GM19463 (cell line): ENCODE measurements around the gene SEL1L.
"Not testable (repeated sequence)": the region's sequence is repeated elsewhere in the genome, so short reads cannot be mapped to it uniquely, and the experiment has no call there.

ENCODE experiments used
- ATAC-seq: cut with Tn5 transposase; IDR thresholded peaks from one replicate; pipeline ENCODE4 v1.9.1; 2021; ENCODE audit warnings: mild to moderate bottlenecking, moderate library complexity; ENCODE audit not compliant: unreplicated experiment

The SEL1L gene

DNA sequence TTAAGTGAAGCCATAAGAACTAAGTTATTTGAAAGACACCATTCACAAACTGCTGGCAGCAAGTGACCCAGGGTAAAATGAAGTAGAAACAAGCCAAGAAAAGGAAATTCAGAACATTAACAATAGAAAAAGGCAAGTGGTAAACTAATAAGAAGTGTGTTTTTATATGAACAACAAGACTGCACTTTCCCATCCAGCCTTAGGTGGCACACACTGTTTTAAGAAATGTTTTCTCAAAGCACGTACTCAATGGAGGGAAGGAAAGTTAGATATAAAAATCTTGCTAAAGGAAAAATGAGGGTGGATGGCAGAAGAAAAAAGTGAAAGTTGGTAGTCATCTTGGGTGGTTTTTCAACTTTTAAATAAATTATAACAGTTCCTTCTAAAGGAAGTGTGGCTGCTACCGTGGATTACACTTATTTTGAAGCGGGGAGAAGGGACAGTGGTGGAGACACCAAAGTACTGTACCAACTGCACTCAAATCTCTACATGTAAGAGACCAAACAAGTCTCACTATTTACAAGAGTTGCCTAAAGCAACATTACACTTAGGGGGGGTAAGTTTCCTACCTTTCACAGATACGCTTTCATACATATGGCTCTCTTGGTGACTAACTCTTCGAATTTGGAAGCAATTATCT is 58.8 kb downstream of the SEL1L start:
- no peak for ATAC-seq

GRCh38 chr14:81474148-81474492 is 59.5 kb downstream of the SEL1L start:
- peak; percentile 43 for ATAC-seq

GRCh38 chr14:81473456-81474147 is 60.1 kb downstream of the SEL1L start:
- ATAC-seq = peak; percentile 25

GRCh38 chr14:81472096-81472800 is 61.4 kb downstream of the SEL1L start:
- no peak for ATAC-seq

DNA sequence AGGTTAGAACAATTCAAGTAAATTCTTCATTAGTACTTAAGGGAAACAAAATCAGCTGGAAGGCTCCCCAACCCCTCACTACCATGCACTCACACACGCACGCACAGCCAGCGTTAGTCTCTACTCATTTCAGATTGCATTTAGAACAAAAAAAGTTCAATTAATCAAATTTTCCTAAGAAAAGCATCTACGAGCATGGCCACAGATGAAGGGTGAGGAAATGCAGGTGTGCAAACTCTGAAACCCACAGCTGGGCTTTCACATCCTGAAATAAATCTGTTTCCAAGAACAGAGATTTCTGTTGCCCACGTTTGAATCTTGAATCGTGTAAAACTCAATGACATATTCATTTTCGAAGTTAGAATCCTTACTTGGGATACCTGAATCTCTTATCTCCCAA is 62.6 kb downstream of the SEL1L start:
- peak; percentile 21 for ATAC-seq

GRCh38 chr14:81470557-81470826 is 63.2 kb downstream of the SEL1L start:
- ATAC-seq = peak; percentile 30

GRCh38 chr14:81466854-81467253 is 66.8 kb downstream of the SEL1L start:
- ATAC-seq = no peak

DNA sequence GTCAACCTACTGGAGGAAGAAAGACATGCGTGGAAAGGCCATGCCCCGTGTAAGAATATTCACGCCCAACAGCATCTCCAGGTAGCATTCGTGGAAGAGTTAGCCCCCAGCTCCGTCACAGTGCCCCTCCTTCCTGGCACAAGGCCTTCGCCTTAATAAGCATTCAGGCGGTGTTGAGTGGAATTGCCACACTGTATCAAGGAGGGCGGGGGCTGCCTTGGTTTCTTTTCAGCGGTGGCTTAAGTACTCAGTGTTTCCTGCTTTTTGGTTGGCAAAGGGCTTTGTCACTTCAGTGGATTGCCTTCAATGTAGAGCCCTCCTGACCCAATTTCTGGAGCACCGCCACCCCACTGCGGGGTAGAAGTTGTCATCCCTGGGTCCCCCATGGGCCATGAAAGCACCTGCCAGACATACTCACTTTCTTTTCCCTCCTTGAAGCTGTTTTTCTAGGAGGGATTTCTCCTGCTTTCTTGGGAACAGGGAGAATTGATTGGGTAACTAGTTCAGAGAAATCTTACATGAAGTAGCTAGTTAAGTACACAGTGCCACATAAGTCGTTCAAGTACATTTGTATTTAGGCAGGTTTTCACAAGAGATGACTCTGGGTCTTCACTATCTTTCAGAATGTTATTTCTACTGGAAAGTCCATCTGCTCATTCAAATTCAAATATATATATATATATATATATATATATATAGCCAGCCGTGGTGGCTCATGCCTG is 68.0 kb downstream of the SEL1L start:
- ATAC-seq = no peak

- not testable (repeated sequence) for ATAC-seq
Measured at GRCh38 chr14:81465003-81465392, 68.7 kb downstream of the SEL1L start.

DNA sequence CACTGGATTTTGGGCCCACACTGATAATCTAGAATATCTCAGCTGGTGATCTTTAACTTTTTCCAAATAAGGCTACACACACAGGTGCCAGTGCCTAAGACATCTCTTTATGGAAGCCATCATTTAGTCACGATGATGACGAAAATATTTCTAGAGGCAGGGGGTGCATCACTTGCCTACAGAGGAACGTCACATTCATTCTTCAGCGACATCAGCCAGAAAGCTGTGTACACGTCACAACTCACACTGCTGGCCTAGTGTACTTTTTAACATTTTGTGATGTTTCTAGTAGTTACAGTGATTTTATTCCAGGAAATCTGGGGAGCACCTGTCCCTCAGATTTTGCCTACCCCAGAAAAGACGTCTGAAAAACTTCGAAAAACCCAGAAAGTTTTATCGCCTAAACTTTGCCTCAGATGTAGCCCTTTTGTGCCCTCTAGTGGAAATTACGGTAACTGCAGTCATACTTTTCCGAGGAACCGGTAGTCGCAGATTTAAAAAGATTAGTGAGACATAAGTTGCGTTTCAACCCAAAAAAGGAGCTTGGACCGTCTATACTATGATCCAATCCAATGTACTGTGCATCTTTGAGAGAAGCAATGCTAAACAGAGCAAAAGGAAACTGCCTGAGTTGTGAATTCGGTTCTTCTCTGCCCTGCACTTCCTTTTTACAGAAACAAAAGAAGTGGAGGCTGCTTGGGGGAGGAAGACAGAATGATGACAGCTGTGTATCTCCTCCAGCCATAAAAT is 69.2 kb downstream of the SEL1L start:
- ATAC-seq = peak; percentile 57

DNA sequence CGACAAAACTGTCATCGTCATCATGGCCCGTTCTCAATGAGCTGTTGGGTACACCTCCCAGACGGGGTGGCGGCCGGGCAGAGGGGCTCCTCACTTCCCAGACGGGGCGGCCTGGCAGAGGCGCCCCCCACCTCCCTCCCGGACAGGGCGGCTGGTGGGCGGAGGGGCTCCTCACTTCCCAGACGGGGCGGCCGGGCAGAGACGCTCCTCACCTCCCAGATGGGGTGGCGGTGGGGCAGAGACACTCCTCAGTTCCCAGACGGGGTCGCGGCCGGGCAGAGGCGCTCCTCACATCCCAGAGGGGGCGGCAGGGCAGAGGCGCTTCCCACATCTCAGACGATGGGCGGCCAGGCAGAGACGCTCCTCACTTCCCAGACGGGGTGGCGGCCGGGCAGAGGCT is 71.3 kb downstream of the SEL1L start:
- ATAC-seq = not testable (repeated sequence)

DNA sequence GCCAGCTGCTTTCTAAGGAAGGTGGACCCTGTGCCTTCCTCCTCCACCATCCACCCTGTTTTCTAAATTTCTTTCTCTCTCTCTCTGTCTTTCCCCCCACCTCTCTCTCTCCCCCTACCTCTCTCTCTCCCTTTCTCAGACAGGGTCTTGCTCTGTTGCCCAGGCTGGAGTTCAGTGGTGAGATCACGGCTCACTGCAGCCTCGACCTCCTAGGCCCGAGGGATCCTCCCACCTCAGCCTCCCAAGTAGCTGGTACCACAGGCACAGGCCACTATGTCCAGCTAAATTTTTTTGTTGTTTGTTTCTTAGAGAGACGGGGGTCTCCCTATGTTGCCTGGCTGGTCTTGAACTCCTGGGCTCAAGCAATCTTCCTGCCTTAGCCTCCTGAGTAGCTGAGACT is 73.7 kb downstream of the SEL1L start:
- no peak for ATAC-seq

- no peak for ATAC-seq
Measured at GRCh38 chr14:81458352-81458751, 75.3 kb downstream of the SEL1L start.

GRCh38 chr14:81455390-81455789 is 78.3 kb downstream of the SEL1L start:
- ATAC-seq = peak; percentile 29

- ATAC-seq = peak; percentile 67
Measured at GRCh38 chr14:81454572-81455218, 79.0 kb downstream of the SEL1L start.

GRCh38 chr14:81453166-81453766 is 80.4 kb downstream of the SEL1L start:
- ATAC-seq = peak; percentile 64

DNA sequence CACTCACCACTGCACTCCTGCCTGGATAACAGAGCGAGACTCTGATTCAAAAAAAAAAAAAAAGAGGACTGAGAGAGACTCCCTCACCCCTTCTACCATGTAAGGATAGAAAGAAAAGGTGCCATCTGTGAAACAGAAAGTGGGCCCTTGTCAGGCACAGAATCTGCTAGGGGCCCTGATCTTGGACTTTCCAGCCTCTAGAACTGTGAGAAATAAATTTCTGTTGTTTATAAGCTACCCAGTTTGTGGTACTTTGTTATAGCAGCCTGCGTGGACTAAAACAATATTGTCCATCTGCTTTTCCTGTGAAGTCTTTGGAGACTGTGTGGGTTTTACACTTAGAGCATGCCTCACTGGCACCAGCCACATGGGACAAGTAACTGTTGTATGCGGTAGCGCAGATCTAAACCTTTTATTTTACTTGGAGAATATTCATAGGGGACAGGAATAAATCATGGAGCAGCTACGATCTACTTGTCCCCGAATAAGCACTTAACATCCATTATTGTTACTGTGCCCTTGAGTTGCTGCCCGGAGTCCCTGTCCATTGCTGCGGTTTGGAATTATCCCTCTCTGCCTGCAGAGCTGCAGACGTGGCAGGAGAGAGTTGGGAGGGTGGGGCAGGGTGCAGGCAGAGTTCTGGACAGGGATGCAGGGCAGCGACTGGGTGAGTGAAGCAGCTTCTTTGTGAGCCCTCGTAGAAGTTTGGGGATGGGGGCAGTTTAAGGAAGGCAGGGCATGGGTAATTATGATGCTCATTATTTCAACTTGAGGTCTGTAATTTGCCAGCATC is 81.1 kb downstream of the SEL1L start:
- no peak for ATAC-seq

DNA sequence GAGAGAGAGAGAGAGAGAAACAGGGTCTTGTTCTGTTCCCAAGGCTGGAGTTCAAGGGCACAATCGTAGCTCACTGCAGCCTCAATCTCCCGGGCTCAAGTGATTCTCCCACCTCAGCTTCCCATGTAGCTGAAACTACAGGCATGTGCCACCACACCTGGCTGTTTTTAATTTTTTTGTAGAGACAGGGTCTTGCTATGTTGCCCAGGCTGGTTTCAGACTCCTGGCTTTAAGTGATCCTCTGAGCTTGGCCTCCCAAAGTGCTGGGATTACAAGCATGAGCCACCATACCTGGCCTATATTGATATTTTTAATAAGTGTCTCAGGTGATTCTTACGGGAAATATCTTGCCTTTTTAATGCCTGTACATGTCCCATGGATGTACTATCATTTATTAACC is 82.7 kb downstream of the SEL1L start:
- ATAC-seq = no peak

- no peak for ATAC-seq
Measured at GRCh38 chr14:81450100-81450531, 83.5 kb downstream of the SEL1L start.
